Measurements from ENCODE around the gene GRK1. TPM values are rescaled to one million over a fixed set of nuclear protein-coding genes. Genes with fewer than 3 reads are reported as not detected.

Gene GRK1
- not detected in 2 replicates for total RNA-seq (2014; rRNA removed; shearing (Covaris generic))
- polyA plus RNA-seq (2016; fragmentation: Nextera tagmentation; extraction: Ambion mirVana): not detected in 2 replicates

- no peaks in the 10 kb centered on the region for H3K36me3 ChIP-seq (ENCODE audit: low read depth)
- H3K4me1 ChIP-seq (ENCODE audit: insufficient read depth): no peaks in the 10 kb centered on the region
- no peaks in the 10 kb centered on the region for H3K79me2 ChIP-seq (ENCODE audit: insufficient read depth)
- no peaks in the 10 kb centered on the region for H4K20me1 ChIP-seq (ENCODE audit: insufficient read depth)
- H3K9ac ChIP-seq: no peak within 1 kb of the TSS
- H3F3A ChIP-seq (ENCODE audit: insufficient read depth): no peaks in the 10 kb centered on the region; the same call in 1 of the 2 replicates
- H3K4me3 ChIP-seq: no peak within 1 kb of the TSS
- no peak within 1 kb of the TSS for H3K4me2 ChIP-seq (ENCODE audit: unreplicated experiment)
- H3K9me2 ChIP-seq (ENCODE audit: insufficient read depth): no peaks in the 10 kb centered on the region
- peaks cover 8% of the 10 kb centered on the region for H3K27me3 ChIP-seq (replicated peaks; ENCODE audit: insufficient read depth)
- TF ChIP-seq EZH2 (IDR thresholded peaks at IDR 0.05; ENCODE audit: insufficient read depth, poor library complexity, severe bottlenecking): no peak
- TF ChIP-seq EZH2phosphoT487 (IDR thresholded peaks at IDR 0.05; ENCODE audit: insufficient read depth, low read depth): no peak
- no peak for DNase-seq
- no peak within 1 kb of the TSS for H2AFZ ChIP-seq
- no peak within 1 kb of the TSS for H3K27ac ChIP-seq
- in situ Hi-C loops (cut with MboI): no loop called here
- H3K9me3 ChIP-seq (ENCODE audit: low read depth): no peaks in the 10 kb centered on the region
- WGBS, 2 experiments (ENCODE audit: low coverage in 1 of 2, low lambda C conversion rate in 2 of 2, missing lambda C conversion rate in 2 of 2): 69 to 70% methylated on average over 31 to 32 of the region's 32 CpGs
Measured at GRCh38 chr13:113666951-113667701, at the start of gene GRK1. TSS of gene GRK1 (plus strand) at chr13:113667219. CDS start at chr13:113667387, 168 bp downstream.

- WGBS, 2 experiments (ENCODE audit: low coverage in 1 of 2, low lambda C conversion rate in 2 of 2, missing lambda C conversion rate in 2 of 2): 74 to 78% methylated on average over 5 of the region's 5 CpGs
- H4K20me1 ChIP-seq (ENCODE audit: insufficient read depth): 0 out of 2 replicates have a peak, but pooled peaks cover 7% of the 10 kb centered on the region
- in situ Hi-C loops (cut with MboI): no loop called here
- peaks cover 83% of the 10 kb centered on the region for H3K79me2 ChIP-seq (ENCODE audit: insufficient read depth)
- no peak overlapping the region for H3K4me2 ChIP-seq (ENCODE audit: unreplicated experiment)
- DNase-seq: no peak
- no peak overlapping the region for H2AFZ ChIP-seq
- no peaks in the 10 kb centered on the region for H3K9me3 ChIP-seq (ENCODE audit: low read depth)
- no peaks in the 10 kb centered on the region; the same call in 1 of the 2 replicates for H3K36me3 ChIP-seq (ENCODE audit: low read depth)
- peaks cover 6% of the 10 kb centered on the region; the same call in 1 of the 2 replicates for H3F3A ChIP-seq (ENCODE audit: insufficient read depth)
- no peak overlapping the region for H3K9ac ChIP-seq
- no peak overlapping the region for H3K4me3 ChIP-seq
- no peak overlapping the region for H3K27ac ChIP-seq
- no peaks in the 10 kb centered on the region for H3K9me2 ChIP-seq (ENCODE audit: insufficient read depth)
- H3K4me1 ChIP-seq (ENCODE audit: insufficient read depth): no peaks in the 10 kb centered on the region
- H3K27me3 ChIP-seq (replicated peaks; ENCODE audit: insufficient read depth): no peaks in the 10 kb centered on the region
- no peak for TF ChIP-seq EZH2 (IDR thresholded peaks at IDR 0.05; ENCODE audit: insufficient read depth, poor library complexity, severe bottlenecking)
- TF ChIP-seq EZH2phosphoT487 (IDR thresholded peaks at IDR 0.05; ENCODE audit: insufficient read depth, low read depth): no peak
Measured at GRCh38 chr13:113617961-113618360, 49.1 kb upstream of the GRK1 start.

- Histone ChIP-seq H3K79me2 (ENCODE audit: insufficient read depth) (peaks cover 78% of the 10 kb centered on the region), H3K9me3 (ENCODE audit: low read depth) (no peaks in the 10 kb centered on the region), H3K9ac (no peak overlapping the region), H4K20me1 (ENCODE audit: insufficient read depth) (0 out of 2 replicates have a peak, but pooled peaks cover 7% of the 10 kb centered on the region), H3K36me3 (ENCODE audit: low read depth) (no peaks in the 10 kb centered on the region), H2AFZ (no peak overlapping the region), H3K4me1 (ENCODE audit: insufficient read depth) (no peaks in the 10 kb centered on the region), H3K4me2 (ENCODE audit: unreplicated experiment) (no peak overlapping the region), H3K4me3 (no peak overlapping the region), H3K27ac (no peak overlapping the region), H3K27me3 (replicated peaks; ENCODE audit: insufficient read depth) (no peaks in the 10 kb centered on the region), H3K9me2 (ENCODE audit: insufficient read depth) (no peaks in the 10 kb centered on the region), H3F3A (ENCODE audit: insufficient read depth) (peaks cover 6% of the 10 kb centered on the region; the same call in 1 of the 2 replicates)
- TF ChIP-seq EZH2phosphoT487 (IDR thresholded peaks at IDR 0.05; ENCODE audit: insufficient read depth, low read depth): no peak
- no peak for TF ChIP-seq EZH2 (IDR thresholded peaks at IDR 0.05; ENCODE audit: insufficient read depth, poor library complexity, severe bottlenecking)
- no peak for DNase-seq
- in situ Hi-C loops (cut with MboI): no loop called here
- 86 to 90% methylated on average over 7 of the region's 7 CpGs for WGBS, 2 experiments (ENCODE audit: low coverage in 1 of 2, low lambda C conversion rate in 2 of 2, missing lambda C conversion rate in 2 of 2)
Measured at GRCh38 chr13:113618455-113618854, 48.6 kb upstream of the GRK1 start.

- no peaks in the 10 kb centered on the region for H3K9me3 ChIP-seq (ENCODE audit: low read depth)
- H3K9ac ChIP-seq: no peak overlapping the region
- H4K20me1 ChIP-seq (ENCODE audit: insufficient read depth): peaks cover 13% of the 10 kb centered on the region; the same call in 1 of the 2 replicates
- WGBS, 2 experiments (ENCODE audit: low coverage in 1 of 2, low lambda C conversion rate in 2 of 2, missing lambda C conversion rate in 2 of 2): 73 to 78% methylated on average over 13 to 15 of the region's 15 CpGs
- DNase-seq: no peak
- no peaks in the 10 kb centered on the region for H3K9me2 ChIP-seq (ENCODE audit: insufficient read depth)
- H3K4me1 ChIP-seq (ENCODE audit: insufficient read depth): no peaks in the 10 kb centered on the region
- H3K36me3 ChIP-seq (ENCODE audit: low read depth): no peaks in the 10 kb centered on the region
- no peak overlapping the region for H2AFZ ChIP-seq
- H3K27me3 ChIP-seq (replicated peaks; ENCODE audit: insufficient read depth): no peaks in the 10 kb centered on the region
- no peak overlapping the region for H3K4me3 ChIP-seq
- H3K79me2 ChIP-seq (ENCODE audit: insufficient read depth): peaks cover 71% of the 10 kb centered on the region
- TF ChIP-seq EZH2phosphoT487 (IDR thresholded peaks at IDR 0.05; ENCODE audit: insufficient read depth, low read depth) (no peak), EZH2 (IDR thresholded peaks at IDR 0.05; ENCODE audit: insufficient read depth, poor library complexity, severe bottlenecking) (no peak)
- in situ Hi-C loops (cut with MboI): no loop called here
- H3K4me2 ChIP-seq (ENCODE audit: unreplicated experiment): no peak overlapping the region
- no peak overlapping the region for H3K27ac ChIP-seq
- peaks cover 18% of the 10 kb centered on the region for H3F3A ChIP-seq (ENCODE audit: insufficient read depth)
Measured at GRCh38 chr13:113620036-113620796, 46.8 kb upstream of the GRK1 start.
